Astrocyte (in vitro differentiated cells and primary cell): ENCODE results near the gene SCAP.

ENCODE experiments used
- CTCF ChIP-seq: IDR thresholded peaks from 2 replicates; pipeline ENCODE4 v1.5.1; 2011; ENCODE audit warnings: low read depth, mild to moderate bottlenecking, inconsistent platforms, low read length, moderate library complexity; ENCODE audit not compliant: insufficient read depth
- EZH2 ChIP-seq: IDR thresholded peaks from 2 replicates; pipeline ENCODE4 v1.6.1; 2012; ENCODE audit warnings: mild to moderate bottlenecking, low read length, inconsistent platforms; ENCODE audit not compliant: insufficient read depth

GRCh38 chr3:47367631-47368030, 108.1 kb downstream of the SCAP start:
- no peak for TF ChIP-seq CTCF
- no peak for TF ChIP-seq EZH2
